ENCODE data around the gene RFLNA. TPM values are rescaled to one million over a fixed set of nuclear protein-coding genes. Genes with fewer than 3 reads are reported as not detected.

Gene RFLNA
- total and polyA plus RNA-seq, 2 donors (not counting 1 experiment from before 2014, with no cell fraction given), result not detected

DNA sequence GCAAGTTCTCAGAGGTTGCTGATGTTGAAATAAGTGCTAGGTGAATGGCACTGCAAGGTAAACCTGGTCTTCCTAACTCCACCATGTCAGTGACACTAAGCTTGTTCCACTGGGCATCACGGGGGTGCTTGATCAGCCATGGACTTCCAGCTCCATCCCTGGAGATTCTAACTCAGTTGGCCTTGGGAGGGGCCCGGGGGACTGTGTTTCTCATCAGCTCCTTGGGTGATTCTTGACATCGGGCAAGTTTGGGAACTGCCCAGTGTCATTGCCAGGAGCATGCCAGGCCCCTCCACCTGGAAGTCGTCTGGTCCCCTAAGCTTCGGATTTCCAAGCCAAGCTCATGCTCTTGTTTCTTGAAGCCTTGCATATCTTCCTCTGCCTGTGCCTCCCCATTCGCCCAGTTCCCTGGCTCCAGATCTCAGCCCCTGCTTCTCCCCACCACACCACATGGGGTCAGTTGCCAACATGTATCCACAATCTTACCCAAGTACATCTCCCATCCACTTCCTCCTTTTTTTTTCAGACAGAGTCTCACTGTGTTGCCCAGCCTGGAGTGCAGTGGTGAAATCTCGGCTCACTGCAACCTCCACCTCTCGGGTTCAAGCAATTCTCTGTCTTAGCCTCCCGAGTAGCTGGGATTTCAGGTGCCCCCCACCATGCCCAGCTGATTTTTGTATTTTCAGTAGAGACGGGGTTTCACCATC lies 30.7 kb upstream of the RFLNA start:
- no peak for TF ChIP-seq CTCF (IDR thresholded peaks at IDR 0.05)
- TF ChIP-seq EZH2 (IDR thresholded peaks at IDR 0.05; ENCODE audit: borderline replicate concordance, insufficient read depth, low read depth, low read length, poor library complexity, severe bottlenecking), result no peak
- Histone ChIP-seq H3K9me3 (ENCODE audit: control extremely low read depth in 1 of 3, control insufficient read depth in 2 of 3, insufficient read depth in 1 of 3, low read length in 2 of 3) (peaks cover 0 to 9% (median 0%) of the 10 kb centered on the region in 3 donors), H3K4me3 (ENCODE audit: control extremely low read depth in 1 of 5, extremely low read depth in 1 of 5, insufficient read depth in 1 of 5, low read depth in 2 of 5, low read length in 4 of 5) (no peak overlapping the region), H3K4me2 (replicated peaks; ENCODE audit: low read depth, low read length, poor library complexity, severe bottlenecking) (no peak overlapping the region), H3K36me3 (replicated peaks in 1 of 2; ENCODE audit: control extremely low read depth in 1 of 2, control insufficient read depth in 1 of 2, extremely low read depth in 1 of 2, insufficient read depth in 2 of 2, low read length in 1 of 2) (no peaks in the 10 kb centered on the region), H4K20me1 (ENCODE audit: control insufficient read depth, insufficient read depth, low read length, poor library complexity, severe bottlenecking) (no peaks in the 10 kb centered on the region), H3K4me1 (ENCODE audit: control insufficient read depth in 2 of 2, insufficient read depth in 2 of 2, low read length in 2 of 2) (no peaks in the 10 kb centered on the region), H3K79me2 (ENCODE audit: control insufficient read depth, insufficient read depth, low read length) (no peaks in the 10 kb centered on the region), H3K27me3 (replicated peaks in 1 of 4; ENCODE audit: control extremely low read depth in 1 of 4, control insufficient read depth in 3 of 4, insufficient read depth in 4 of 4, low read length in 3 of 4) (peaks cover 0 to 28% (median 1%) of the 10 kb centered on the region in 4 experiments), H2AFZ (ENCODE audit: insufficient read depth, low read depth, low read length, poor library complexity, severe bottlenecking) (no peak overlapping the region), H3K9ac (ENCODE audit: low read length) (no peak overlapping the region), H3K27ac (ENCODE audit: low read length in 2 of 2) (no peak overlapping the region)
- ChIA-PET CTCF (no interaction called here), POLR2A (no interaction called here)
- Mint-ChIP-seq H3K27ac (no peak overlapping the region), H3K9me3 (ENCODE audit: insufficient read depth) (no peaks in the 10 kb centered on the region), H3K4me1 (peaks cover 2% of the 10 kb centered on the region), H3K4me3 (no peak overlapping the region), H3K27me3 (peaks cover 41% of the 10 kb centered on the region)
- ATAC-seq (ENCODE audit: low read depth) (no peak), DNase-seq (no peak)
- WGBS (ENCODE audit: insufficient coverage), result 95% methylated on average over 10 of the region's 10 CpGs
- intact Hi-C loops (cut with micrococcal nuclease), result no loop called here

- no peak overlapping the region for H3K4me3 Mint-ChIP-seq
- H3K9ac ChIP-seq (ENCODE audit: low read length), result no peak overlapping the region
- ChIA-PET POLR2A (no interaction called here), CTCF (no interaction called here)
- H3K36me3 ChIP-seq (replicated peaks in 1 of 2; ENCODE audit: control extremely low read depth in 1 of 2, control insufficient read depth in 1 of 2, extremely low read depth in 1 of 2, insufficient read depth in 2 of 2, low read length in 1 of 2), result no peaks in the 10 kb centered on the region
- intact Hi-C loops (cut with micrococcal nuclease), result no loop called here
- H2AFZ ChIP-seq (ENCODE audit: insufficient read depth, low read depth, low read length, poor library complexity, severe bottlenecking), result no peak overlapping the region
- TF ChIP-seq CTCF (IDR thresholded peaks at IDR 0.05), result no peak
- TF ChIP-seq EZH2 (IDR thresholded peaks at IDR 0.05; ENCODE audit: borderline replicate concordance, insufficient read depth, low read depth, low read length, poor library complexity, severe bottlenecking), result no peak
- peaks cover 0 to 24% (median 1%) of the 10 kb centered on the region in 4 experiments for H3K27me3 ChIP-seq (replicated peaks in 1 of 4; ENCODE audit: control extremely low read depth in 1 of 4, control insufficient read depth in 3 of 4, insufficient read depth in 4 of 4, low read length in 3 of 4)
- no peaks in the 10 kb centered on the region for H3K4me1 Mint-ChIP-seq
- ATAC-seq (ENCODE audit: low read depth), result no peak
- 97% methylated on average over 7 of the region's 7 CpGs for WGBS (ENCODE audit: insufficient coverage)
- H3K27ac Mint-ChIP-seq, result no peak overlapping the region
- H3K9me3 Mint-ChIP-seq (ENCODE audit: insufficient read depth), result no peaks in the 10 kb centered on the region
- H3K9me3 ChIP-seq (ENCODE audit: control extremely low read depth in 1 of 3, control insufficient read depth in 2 of 3, insufficient read depth in 1 of 3, low read length in 2 of 3), result peaks cover 0 to 9% (median 0%) of the 10 kb centered on the region in 3 donors
- no peak overlapping the region for H3K27ac ChIP-seq (ENCODE audit: low read length in 2 of 2)
- H3K79me2 ChIP-seq (ENCODE audit: control insufficient read depth, insufficient read depth, low read length), result no peaks in the 10 kb centered on the region
- H3K27me3 Mint-ChIP-seq, result peaks cover 40% of the 10 kb centered on the region
- H3K4me2 ChIP-seq (replicated peaks; ENCODE audit: low read depth, low read length, poor library complexity, severe bottlenecking), result no peak overlapping the region
- H3K4me1 ChIP-seq (ENCODE audit: control insufficient read depth in 2 of 2, insufficient read depth in 2 of 2, low read length in 2 of 2), result no peaks in the 10 kb centered on the region
- no peak for DNase-seq
- no peaks in the 10 kb centered on the region for H4K20me1 ChIP-seq (ENCODE audit: control insufficient read depth, insufficient read depth, low read length, poor library complexity, severe bottlenecking)
- H3K4me3 ChIP-seq (ENCODE audit: control extremely low read depth in 1 of 5, extremely low read depth in 1 of 5, insufficient read depth in 1 of 5, low read depth in 2 of 5, low read length in 4 of 5), result no peak overlapping the region
These were observed 30.0 kb upstream of the RFLNA start for GRCh38 chr12:124264879-124265278.
